NCI-H82 (cell line): ENCODE measurements around the gene DYRK1B.
"Not testable (repeated sequence)": the region's sequence is repeated elsewhere in the genome, so short reads cannot be mapped to it uniquely, and the experiment has no call there.

Experiments used
- DNase-seq: peaks from one replicate; lab custom pipeline; 2025; lab: John Stamatoyannopoulos, UW

The DYRK1B gene

GRCh38 chr19:39833464-39834286 is at the start of gene DYRK1B:
Gene DYRK1B, minus strand, starts transcription at chr19:39834162. Its CDS starts 2,295 bp downstream, at chr19:39831867.
- peak; percentile 100 for DNase-seq

- not testable (repeated sequence) for DNase-seq
These were observed 48.7 kb upstream of the DYRK1B start for GRCh38 chr19:39882645-39883044.

GRCh38 chr19:39881495-39882110 is 47.6 kb upstream of the DYRK1B start:
- peak; percentile 71 for DNase-seq

- not testable (repeated sequence) for DNase-seq
These were observed 46.3 kb upstream of the DYRK1B start for GRCh38 chr19:39880241-39880640.

- DNase-seq: not testable (repeated sequence)
These were observed 45.8 kb upstream of the DYRK1B start for GRCh38 chr19:39879796-39880195.

GRCh38 chr19:39878866-39879265 is 44.9 kb upstream of the DYRK1B start:
- DNase-seq: not testable (repeated sequence)

- DNase-seq: peak; percentile 20
These were observed 44.4 kb upstream of the DYRK1B start for GRCh38 chr19:39878398-39878797.

- DNase-seq: not testable (repeated sequence)
These were observed 44.0 kb upstream of the DYRK1B start for GRCh38 chr19:39877982-39878381.

GRCh38 chr19:39877488-39877887 is 43.5 kb upstream of the DYRK1B start:
- not testable (repeated sequence) for DNase-seq

GRCh38 chr19:39876486-39876885 is 42.5 kb upstream of the DYRK1B start:
- DNase-seq: not testable (repeated sequence)

- DNase-seq: peak; percentile 64
These were observed 41.5 kb upstream of the DYRK1B start for GRCh38 chr19:39875401-39875864.

GRCh38 chr19:39874404-39874803 is 40.4 kb upstream of the DYRK1B start:
- DNase-seq: no peak

GRCh38 chr19:39873385-39873784 is 39.4 kb upstream of the DYRK1B start:
- no peak for DNase-seq

GRCh38 chr19:39871886-39872866 is 38.2 kb upstream of the DYRK1B start:
- DNase-seq: no peak

- no peak for DNase-seq
These were observed 37.4 kb upstream of the DYRK1B start for GRCh38 chr19:39871362-39871761.

GRCh38 chr19:39870171-39870971 is 36.4 kb upstream of the DYRK1B start:
- DNase-seq: peak; percentile 60

- DNase-seq: no peak
These were observed 34.0 kb upstream of the DYRK1B start for GRCh38 chr19:39867952-39868351.

GRCh38 chr19:39867133-39867532 is 33.2 kb upstream of the DYRK1B start:
- no peak for DNase-seq

GRCh38 chr19:39865953-39866352 is 32.0 kb upstream of the DYRK1B start:
- DNase-seq: no peak

GRCh38 chr19:39865186-39865585 is 31.2 kb upstream of the DYRK1B start:
- no peak for DNase-seq

- DNase-seq: no peak
These were observed 30.2 kb upstream of the DYRK1B start for GRCh38 chr19:39864118-39864517.
